Lung (tissue), 12 donors: ENCODE results near the gene PRR5. TPM values are rescaled to one million over a fixed set of nuclear protein-coding genes. Genes with fewer than 3 reads are reported as not detected.

Source experiments
- ATAC-seq: fragments of 200-7000 bp; cut with Tn5 transposase; one replicate; pipeline ENCODE4 v1.9.1; 2020; ENCODE audit warnings: moderate number of reproducible peaks; ENCODE audit not compliant: insufficient read depth, low FRiP score
- DNase-seq, 3 donors: peaks; one replicate each; pipeline ENCODE4 v3.0.0-alpha.2; 2013 to 2017
- H3K27ac ChIP-seq, 2 donors: one replicate each; pipeline ENCODE4 v1.5.1; 2013; ENCODE audit warnings: mild to moderate bottlenecking in 2 of 2, moderate library complexity in 2 of 2, control low read depth in 1 of 2, inconsistent platforms in 1 of 2, low read depth in 1 of 2, low read length in 1 of 2
- H3K27me3 ChIP-seq, 3 donors: one replicate each; pipeline ENCODE4 v1.5.1; 2013; ENCODE audit warnings: low read length in 2 of 3; ENCODE audit not compliant: control insufficient read depth in 3 of 3, insufficient read depth in 3 of 3
- H3K36me3 ChIP-seq, 4 donors: one replicate each; pipeline ENCODE4 v1.5.1; 2013; ENCODE audit warnings: low read length in 4 of 4, mild to moderate bottlenecking in 1 of 4, moderate library complexity in 1 of 4; ENCODE audit not compliant: control insufficient read depth in 4 of 4, insufficient read depth in 4 of 4
- H3K4me1 ChIP-seq, 5 donors: one replicate each; pipeline ENCODE4 v1.5.1; 2013; ENCODE audit warnings: low read length in 5 of 5, mild to moderate bottlenecking in 2 of 5, moderate library complexity in 1 of 5; ENCODE audit not compliant: control insufficient read depth in 5 of 5, insufficient read depth in 5 of 5
- H3K4me3 ChIP-seq: one replicate; pipeline ENCODE4 v1.5.1; 2013; ENCODE audit warnings: mild to moderate bottlenecking, control low read depth, moderate library complexity
- H3K9ac ChIP-seq, 2 donors: one replicate each; pipeline ENCODE4 v1.5.1; 2013; ENCODE audit warnings: low read length in 2 of 2, control low read depth in 1 of 2; ENCODE audit not compliant: insufficient read depth in 1 of 2
- H3K9me3 ChIP-seq, 4 donors: one replicate each; pipeline ENCODE4 v1.5.1; 2013; ENCODE audit warnings: low read length in 3 of 4, mild to moderate bottlenecking in 1 of 4, moderate library complexity in 1 of 4; ENCODE audit not compliant: control insufficient read depth in 4 of 4, insufficient read depth in 3 of 4
- CTCF ChIP-seq: IDR thresholded peaks from 2 replicates; pipeline ENCODE4 v1.5.1; 2012; ENCODE audit warnings: mild to moderate bottlenecking; ENCODE audit errors: control extremely low read depth, extremely low read depth
- WGBS, 2 donors: extraction: QIAGEN DNeasy Blood & Tissue Kit; methylation state at CpG; one replicate each; pipeline ENCODE4 v1.1.7; 2013; 5-methylcytosine and 5-hydroxymethylcytosine counted together
- polyA plus RNA-seq, 2 donors: library from polyadenylated mRNA; stranded (reverse); fragments of 200-250 nt; gene quantifications; one replicate each; pipeline ENCODE4 v1.2.1, GENCODE V29; 2013
- total RNA-seq, 2 donors: library from RNA; depleted of rRNA in 1 of 2; stranded (reverse); fragments of >200 nt in 1 of 2; gene quantifications; one replicate each; pipeline ENCODE4 v1.2.1, GENCODE V29; 2014 to 2021
- donor health status: control.
- donor health status: control.
- donor health status: Bipolar disorder and iron deficiency.
- donor health status: healthy.
- donor health status: DM: yes; HTN: yes; CAD: no.

The PRR5 gene
- total and polyA plus RNA-seq, 4 donors, result 9.1 to 17.3 (median 11.1) TPM

- H3K4me1 ChIP-seq, result peaks cover 0 to 29% (median 9%) of the 10 kb centered on the region in 5 donors
- no peak overlapping the region for H3K9ac ChIP-seq
- no peaks in the 10 kb centered on the region for H3K36me3 ChIP-seq
- H3K27ac ChIP-seq, result no peak overlapping the region
- WGBS, 2 donors, result 24 to 45% methylated on average over 9 of the region's 9 CpGs
- DNase-seq, result no peak
- no peak for TF ChIP-seq CTCF
- no peaks in the 10 kb centered on the region for H3K9me3 ChIP-seq
- no peak for ATAC-seq
- no peak overlapping the region for H3K4me3 ChIP-seq
- H3K27me3 ChIP-seq, result no peaks in the 10 kb centered on the region
These were observed 36.9 kb upstream of the PRR5 start for GRCh38 chr22:44665115-44665514.

- ATAC-seq (no peak), DNase-seq (peak; percentile 10 to 71 (median 57))
- Histone ChIP-seq H3K27me3 (no peaks in the 10 kb centered on the region), H3K9me3 (no peaks in the 10 kb centered on the region), H3K9ac (no peak overlapping the region), H3K4me3 (no peak overlapping the region), H3K4me1 (peaks cover 0 to 29% (median 6%) of the 10 kb centered on the region in 5 donors), H3K27ac (no peak overlapping the region), H3K36me3 (no peaks in the 10 kb centered on the region)
- TF ChIP-seq CTCF, result no peak
- WGBS, 2 donors, result 57 to 63% methylated on average over 3 of the region's 3 CpGs
These were observed 35.8 kb upstream of the PRR5 start for GRCh38 chr22:44666207-44666585.

GRCh38 chr22:44667276-44667675, 34.7 kb upstream of the PRR5 start:
- WGBS, 2 donors, result 59 to 65% methylated on average over 5 of the region's 5 CpGs
- DNase-seq (peak in 1 of 3 donors; percentile 7), ATAC-seq (no peak)
- H3K9me3 ChIP-seq, result no peaks in the 10 kb centered on the region
- no peak for TF ChIP-seq CTCF
- peak overlapping the region in 1 of 2 donors; percentile 4 for H3K27ac ChIP-seq
- H3K4me3 ChIP-seq, result no peak overlapping the region
- H3K9ac ChIP-seq, result no peak overlapping the region
- no peaks in the 10 kb centered on the region for H3K36me3 ChIP-seq
- no peaks in the 10 kb centered on the region for H3K27me3 ChIP-seq
- peaks cover 0 to 29% (median 6%) of the 10 kb centered on the region in 5 donors for H3K4me1 ChIP-seq

- no peaks in the 10 kb centered on the region for H3K9me3 ChIP-seq
These were observed 34.2 kb upstream of the PRR5 start for GRCh38 chr22:44667829-44668189.

More at GRCh38 chr22:44667829-44668189, 34.2 kb upstream of the PRR5 start:
- H3K36me3 ChIP-seq, result no peaks in the 10 kb centered on the region
- 26 to 39% methylated on average over 8 of the region's 8 CpGs for WGBS, 2 donors
- H3K27ac ChIP-seq, result no peak overlapping the region
- no peak for ATAC-seq
- H3K9ac ChIP-seq, result no peak overlapping the region
- no peaks in the 10 kb centered on the region for H3K27me3 ChIP-seq
- no peak overlapping the region for H3K4me3 ChIP-seq
- peaks cover 0 to 29% (median 6%) of the 10 kb centered on the region in 5 donors for H3K4me1 ChIP-seq
- no peak for TF ChIP-seq CTCF
- DNase-seq, result no peak
